WERI-Rb-1 (cell line): ENCODE measurements around the gene NCL.
A peak's percentile ranks its signal among the peaks of the same experiment; 100 is the strongest.
"Not testable (repeated sequence)": the region's sequence is repeated elsewhere in the genome, so short reads cannot be mapped to it uniquely, and the experiment has no call there.

ENCODE experiments used
- DNase-seq: peaks from one replicate; pipeline ENCODE4 v3.0.0-alpha.2; 2020
- H3K27ac ChIP-seq: fragments of 250-450 bp; sonication (Bioruptor Pico); 2 replicates; pipeline ENCODE4 v1.5.1; 2020; ENCODE audit warnings: mild to moderate bottlenecking, moderate library complexity
- H3K27me3 ChIP-seq: fragments of 250-450 bp; sonication (Bioruptor Pico); 2 replicates; pipeline ENCODE4 v1.5.1; 2021; ENCODE audit warnings: mild to moderate bottlenecking, low read depth, moderate library complexity; ENCODE audit not compliant: insufficient read depth, severe bottlenecking
- H3K36me3 ChIP-seq: fragments of 250-450 bp; sonication (Bioruptor Pico); 2 replicates; pipeline ENCODE4 v1.5.1; 2020; ENCODE audit warnings: mild to moderate bottlenecking, moderate library complexity
- H3K4me3 ChIP-seq: 2 replicates; pipeline ENCODE4 v1.5.1; 2011; ENCODE audit warnings: low read depth, mild to moderate bottlenecking, control low read depth, low read length
- H3K9me3 ChIP-seq: fragments of 250-450 bp; sonication (Bioruptor Pico); 2 replicates; pipeline ENCODE4 v1.5.1; 2021; ENCODE audit warnings: mild to moderate bottlenecking, moderate library complexity; ENCODE audit not compliant: severe bottlenecking
- TF ChIP-seq, protein P1 (sequence below): IDR thresholded peaks from 2 replicates; pipeline ENCODE4 v1.5.1; 2011; ENCODE audit warnings: low read depth, mild to moderate bottlenecking, control low read depth, inconsistent platforms, low read length

NCL gene

DNA sequence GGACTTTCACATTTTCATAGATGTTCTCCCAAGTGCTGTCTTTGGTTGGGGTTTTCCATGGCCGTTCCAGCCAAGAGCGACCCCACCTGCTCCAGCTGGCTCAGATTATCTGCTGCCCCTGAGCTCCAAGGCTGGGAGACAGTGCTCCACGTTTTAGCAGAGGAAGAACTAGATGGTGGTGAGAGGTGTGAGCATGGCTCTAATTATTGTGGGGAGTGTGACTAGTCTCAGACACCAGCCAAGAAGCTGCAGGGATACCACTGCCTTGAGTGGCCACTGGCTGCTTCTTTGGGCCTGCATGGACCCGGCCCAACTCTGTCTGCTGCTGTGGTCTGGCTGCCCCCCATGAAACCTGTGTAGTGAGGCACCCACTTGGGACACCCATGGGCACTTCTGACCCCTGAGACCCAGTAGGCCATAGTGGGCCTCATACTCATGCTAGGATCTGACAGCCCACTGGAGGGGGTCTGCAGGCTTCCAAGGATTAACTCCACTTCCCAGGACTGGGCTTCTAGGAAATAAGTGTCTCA is 2.8 kb upstream of the NCL start:
- Histone ChIP-seq H3K27ac (0 out of 2 replicates have a peak overlapping the region, but pooled peaks have one; percentile 11), H3K27me3 (no peaks in the 10 kb centered on the region), H3K36me3 (peaks cover 22% of the 10 kb centered on the region), H3K4me3 (no peak overlapping the region), H3K9me3 (no peaks in the 10 kb centered on the region)
- no peak for DNase-seq
- TF ChIP-seq, protein P1, sequence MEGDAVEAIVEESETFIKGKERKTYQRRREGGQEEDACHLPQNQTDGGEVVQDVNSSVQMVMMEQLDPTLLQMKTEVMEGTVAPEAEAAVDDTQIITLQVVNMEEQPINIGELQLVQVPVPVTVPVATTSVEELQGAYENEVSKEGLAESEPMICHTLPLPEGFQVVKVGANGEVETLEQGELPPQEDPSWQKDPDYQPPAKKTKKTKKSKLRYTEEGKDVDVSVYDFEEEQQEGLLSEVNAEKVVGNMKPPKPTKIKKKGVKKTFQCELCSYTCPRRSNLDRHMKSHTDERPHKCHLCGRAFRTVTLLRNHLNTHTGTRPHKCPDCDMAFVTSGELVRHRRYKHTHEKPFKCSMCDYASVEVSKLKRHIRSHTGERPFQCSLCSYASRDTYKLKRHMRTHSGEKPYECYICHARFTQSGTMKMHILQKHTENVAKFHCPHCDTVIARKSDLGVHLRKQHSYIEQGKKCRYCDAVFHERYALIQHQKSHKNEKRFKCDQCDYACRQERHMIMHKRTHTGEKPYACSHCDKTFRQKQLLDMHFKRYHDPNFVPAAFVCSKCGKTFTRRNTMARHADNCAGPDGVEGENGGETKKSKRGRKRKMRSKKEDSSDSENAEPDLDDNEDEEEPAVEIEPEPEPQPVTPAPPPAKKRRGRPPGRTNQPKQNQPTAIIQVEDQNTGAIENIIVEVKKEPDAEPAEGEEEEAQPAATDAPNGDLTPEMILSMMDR, result no peak

DNA sequence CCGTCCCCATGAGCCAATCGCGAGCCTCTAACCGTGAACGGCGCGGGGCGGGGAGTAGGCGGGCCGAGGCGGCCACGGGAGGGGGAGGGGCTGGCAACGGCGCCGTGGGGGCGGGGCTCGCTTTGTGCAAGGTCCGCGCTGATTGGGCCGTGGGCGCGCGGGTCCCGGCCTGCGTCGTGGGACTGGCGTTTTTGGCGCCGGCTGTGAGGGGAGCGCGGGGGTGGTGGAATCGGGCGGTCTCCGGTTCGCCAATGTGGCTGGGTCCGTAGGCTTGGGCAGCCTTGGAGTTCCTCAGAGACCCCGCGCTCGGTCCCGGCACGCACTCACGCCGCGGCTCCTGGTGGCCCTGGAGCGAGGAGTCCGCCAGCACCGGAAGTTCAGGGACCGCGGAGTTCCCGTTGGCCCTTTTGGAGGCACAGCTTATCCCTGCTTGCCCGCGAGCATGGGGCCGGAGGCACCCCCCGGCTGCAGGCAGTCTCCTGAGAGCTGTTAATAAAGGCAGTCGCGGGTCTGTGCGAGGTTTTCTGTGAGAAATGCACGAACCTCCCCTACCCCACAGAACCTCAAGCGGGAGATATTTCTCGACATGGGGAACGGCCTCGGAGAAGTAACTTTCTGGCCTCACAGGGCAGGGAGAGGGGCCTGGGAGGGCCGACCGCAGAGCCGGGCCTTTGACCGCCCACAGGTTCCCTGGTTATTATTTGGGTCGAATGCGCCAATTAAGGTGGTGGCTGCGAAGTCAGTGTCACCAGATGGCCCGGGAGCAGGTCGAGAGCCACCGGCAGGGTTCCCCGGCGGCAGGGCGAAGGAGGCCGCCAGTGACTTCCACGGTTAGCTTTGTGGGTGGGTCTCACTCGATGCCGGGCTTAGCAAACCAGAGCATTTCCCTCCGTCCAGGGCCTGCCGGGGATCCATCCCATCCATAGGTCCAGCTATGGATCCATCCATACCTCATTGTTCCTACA is 574 bp upstream of the NCL start:
- Histone ChIP-seq H3K9me3 (no peaks in the 10 kb centered on the region), H3K27me3 (no peaks in the 10 kb centered on the region), H3K27ac (peak overlapping the region; percentile 96), H3K36me3 (peaks cover 44% of the 10 kb centered on the region), H3K4me3 (peak overlapping the region; percentile 98)
- TF ChIP-seq, protein P1, result no peak
- DNase-seq, result peak; percentile 97

DNA sequence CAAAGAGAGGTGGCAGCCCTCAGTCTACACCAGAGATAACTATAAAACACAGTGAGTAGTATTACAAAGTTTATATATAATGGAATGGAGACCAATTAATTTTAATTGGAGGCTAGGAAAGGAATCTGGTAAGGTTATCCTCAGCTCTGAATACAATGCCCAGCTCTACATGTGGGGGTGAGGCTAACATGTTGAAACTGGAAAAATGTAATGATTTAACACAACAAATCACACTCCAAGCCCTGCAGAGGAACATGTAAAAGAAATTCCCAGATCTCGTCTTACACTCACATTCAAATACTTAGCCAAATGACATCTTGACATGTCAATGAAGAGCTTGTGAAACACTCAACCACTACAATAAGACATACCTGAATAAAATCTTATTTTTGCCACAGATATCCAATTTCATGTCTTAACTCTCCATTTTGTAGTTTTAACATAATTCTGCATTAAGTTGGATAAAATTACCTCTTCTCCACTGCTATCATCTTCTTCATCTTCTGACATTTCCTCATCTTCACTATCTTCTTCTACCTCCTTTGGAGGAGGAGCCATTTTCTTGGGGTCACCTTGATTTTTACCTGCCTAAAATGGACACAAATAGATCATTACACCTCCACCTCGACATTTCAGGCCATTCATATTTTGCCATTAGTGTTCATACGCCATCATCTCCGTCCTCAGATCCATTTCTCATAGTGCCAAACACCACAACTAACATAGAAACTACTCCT is 1.4 kb downstream of the NCL start:
- TF ChIP-seq, protein P1, result no peak
- peak overlapping the region; percentile 96 for H3K27ac ChIP-seq
- H3K36me3 ChIP-seq, result peaks cover 64% of the 10 kb centered on the region
- H3K4me3 ChIP-seq, result peak overlapping the region; percentile 98
- H3K27me3 ChIP-seq, result no peaks in the 10 kb centered on the region
- no peak for DNase-seq
- H3K9me3 ChIP-seq, result no peaks in the 10 kb centered on the region

DNA sequence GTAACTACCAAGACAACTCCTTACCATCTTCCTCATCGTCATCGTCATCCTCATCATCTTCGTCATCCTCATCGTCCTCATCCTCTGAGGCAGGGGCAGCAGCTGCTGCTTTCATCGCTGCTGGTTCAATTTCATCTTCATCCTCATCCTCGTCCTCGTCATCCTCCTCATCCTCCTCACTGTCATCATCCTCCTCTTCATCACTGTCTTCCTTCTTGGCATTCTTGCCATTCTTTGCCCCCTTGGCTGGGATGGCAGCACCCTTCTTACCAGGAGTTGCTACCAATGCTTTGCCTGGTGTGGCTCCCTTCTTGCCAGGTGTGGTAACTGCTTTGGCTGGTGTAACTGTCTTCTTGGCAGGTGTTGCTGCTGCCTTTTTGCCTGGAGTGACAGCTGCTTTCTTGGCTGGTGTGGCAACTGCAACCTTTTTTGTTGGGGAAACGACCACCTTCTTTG is 2.7 kb downstream of the NCL start:
- Histone ChIP-seq H3K27ac (no peak overlapping the region), H3K9me3 (no peaks in the 10 kb centered on the region), H3K36me3 (peaks cover 77% of the 10 kb centered on the region), H3K27me3 (no peaks in the 10 kb centered on the region), H3K4me3 (no peak overlapping the region)
- TF ChIP-seq, protein P1, result no peak
- DNase-seq, result no peak

DNA sequence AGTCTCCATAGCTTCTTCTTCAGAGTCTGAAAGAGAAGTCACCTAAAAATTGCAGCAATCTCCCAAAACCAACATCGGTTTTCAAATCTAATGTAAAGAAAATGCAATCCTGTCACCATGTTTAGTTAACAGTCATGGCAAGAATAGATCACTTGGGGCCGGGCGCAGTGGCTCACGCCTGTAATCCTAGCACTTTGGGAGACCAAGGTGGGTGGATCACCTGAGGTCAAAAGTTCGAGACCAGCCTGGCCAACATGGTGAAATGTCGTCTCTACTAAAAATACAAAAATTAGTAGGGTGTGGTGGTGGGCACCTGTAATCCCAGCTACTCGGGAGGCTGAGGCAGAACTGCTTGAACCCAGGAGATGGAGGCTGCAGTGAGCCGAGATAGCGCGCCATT is 3.4 kb downstream of the NCL start:
- not testable (repeated sequence) for H3K4me3 ChIP-seq, H3K27me3 ChIP-seq, DNase-seq, H3K9me3 ChIP-seq, H3K27ac ChIP-seq
- peaks cover 84% of the 10 kb centered on the region for H3K36me3 ChIP-seq
